GM12874 (cell line): ENCODE data around the gene POLE2.

Source experiments
- TF ChIP-seq, protein P1 (sequence below): IDR thresholded peaks from 2 replicates; pipeline ENCODE4 v1.5.1; 2011; ENCODE audit warnings: low read depth, mild to moderate bottlenecking, control low read depth, low read length, moderate library complexity; ENCODE audit not compliant: insufficient read depth

Gene POLE2, protein sequence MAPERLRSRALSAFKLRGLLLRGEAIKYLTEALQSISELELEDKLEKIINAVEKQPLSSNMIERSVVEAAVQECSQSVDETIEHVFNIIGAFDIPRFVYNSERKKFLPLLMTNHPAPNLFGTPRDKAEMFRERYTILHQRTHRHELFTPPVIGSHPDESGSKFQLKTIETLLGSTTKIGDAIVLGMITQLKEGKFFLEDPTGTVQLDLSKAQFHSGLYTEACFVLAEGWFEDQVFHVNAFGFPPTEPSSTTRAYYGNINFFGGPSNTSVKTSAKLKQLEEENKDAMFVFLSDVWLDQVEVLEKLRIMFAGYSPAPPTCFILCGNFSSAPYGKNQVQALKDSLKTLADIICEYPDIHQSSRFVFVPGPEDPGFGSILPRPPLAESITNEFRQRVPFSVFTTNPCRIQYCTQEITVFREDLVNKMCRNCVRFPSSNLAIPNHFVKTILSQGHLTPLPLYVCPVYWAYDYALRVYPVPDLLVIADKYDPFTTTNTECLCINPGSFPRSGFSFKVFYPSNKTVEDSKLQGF

GRCh38 chr14:49687942-49688700 lies at the start of gene POLE2:
Gene POLE2 (minus strand): TSS chr14:49688214. CDS start chr14:49688203, 11 bp downstream.
- TF ChIP-seq, protein P1, sequence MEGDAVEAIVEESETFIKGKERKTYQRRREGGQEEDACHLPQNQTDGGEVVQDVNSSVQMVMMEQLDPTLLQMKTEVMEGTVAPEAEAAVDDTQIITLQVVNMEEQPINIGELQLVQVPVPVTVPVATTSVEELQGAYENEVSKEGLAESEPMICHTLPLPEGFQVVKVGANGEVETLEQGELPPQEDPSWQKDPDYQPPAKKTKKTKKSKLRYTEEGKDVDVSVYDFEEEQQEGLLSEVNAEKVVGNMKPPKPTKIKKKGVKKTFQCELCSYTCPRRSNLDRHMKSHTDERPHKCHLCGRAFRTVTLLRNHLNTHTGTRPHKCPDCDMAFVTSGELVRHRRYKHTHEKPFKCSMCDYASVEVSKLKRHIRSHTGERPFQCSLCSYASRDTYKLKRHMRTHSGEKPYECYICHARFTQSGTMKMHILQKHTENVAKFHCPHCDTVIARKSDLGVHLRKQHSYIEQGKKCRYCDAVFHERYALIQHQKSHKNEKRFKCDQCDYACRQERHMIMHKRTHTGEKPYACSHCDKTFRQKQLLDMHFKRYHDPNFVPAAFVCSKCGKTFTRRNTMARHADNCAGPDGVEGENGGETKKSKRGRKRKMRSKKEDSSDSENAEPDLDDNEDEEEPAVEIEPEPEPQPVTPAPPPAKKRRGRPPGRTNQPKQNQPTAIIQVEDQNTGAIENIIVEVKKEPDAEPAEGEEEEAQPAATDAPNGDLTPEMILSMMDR, result no peak

GRCh38 chr14:49733836-49734235 lies 45.8 kb upstream of the POLE2 start:
- TF ChIP-seq, protein P1, result no peak

DNA sequence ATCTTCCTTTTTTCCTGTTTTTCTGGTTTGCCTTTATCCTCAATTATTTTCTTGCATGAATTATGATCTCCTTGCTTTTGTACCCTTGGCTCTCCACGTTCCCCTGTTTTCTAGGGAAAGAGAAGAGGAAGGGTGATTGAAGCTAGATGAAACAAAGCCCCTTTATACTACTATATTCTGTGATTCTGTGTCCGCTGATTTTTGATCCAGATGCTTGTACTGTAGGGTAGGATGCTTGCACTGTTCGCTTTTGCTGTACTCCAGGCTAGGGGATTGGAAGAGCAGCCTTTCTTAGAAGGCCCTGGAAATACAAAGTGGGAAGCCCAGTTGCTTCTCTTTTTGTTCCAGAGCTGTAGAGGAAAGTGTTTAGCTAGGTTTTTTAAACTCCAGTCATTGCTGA lies 44.9 kb upstream of the POLE2 start:
- TF ChIP-seq, protein P1, result no peak

GRCh38 chr14:49727171-49727570 lies 39.2 kb upstream of the POLE2 start:
- TF ChIP-seq, protein P1, result no peak

DNA sequence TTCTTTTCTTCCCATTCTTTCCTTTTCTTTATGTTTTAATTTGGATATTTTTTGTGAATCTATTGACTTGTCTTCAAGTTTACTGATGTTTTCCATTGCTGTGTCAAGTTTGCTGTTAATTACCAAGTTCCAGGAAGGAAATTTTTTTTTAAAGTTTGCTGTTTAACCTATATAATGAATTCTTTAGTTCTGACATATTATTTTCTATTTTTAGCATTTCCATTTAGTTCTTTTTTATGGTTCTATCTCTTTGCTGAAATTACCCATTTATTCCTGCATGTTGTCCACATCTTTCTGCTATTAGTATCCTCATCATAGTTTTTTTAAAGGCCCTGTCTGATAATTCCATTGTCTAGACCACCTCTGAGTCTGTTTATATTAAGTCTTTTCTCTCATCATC lies 32.7 kb upstream of the POLE2 start:
- TF ChIP-seq, protein P1, result no peak

GRCh38 chr14:49703965-49704364 lies 16.0 kb upstream of the POLE2 start:
- TF ChIP-seq, protein P1, result no peak

DNA sequence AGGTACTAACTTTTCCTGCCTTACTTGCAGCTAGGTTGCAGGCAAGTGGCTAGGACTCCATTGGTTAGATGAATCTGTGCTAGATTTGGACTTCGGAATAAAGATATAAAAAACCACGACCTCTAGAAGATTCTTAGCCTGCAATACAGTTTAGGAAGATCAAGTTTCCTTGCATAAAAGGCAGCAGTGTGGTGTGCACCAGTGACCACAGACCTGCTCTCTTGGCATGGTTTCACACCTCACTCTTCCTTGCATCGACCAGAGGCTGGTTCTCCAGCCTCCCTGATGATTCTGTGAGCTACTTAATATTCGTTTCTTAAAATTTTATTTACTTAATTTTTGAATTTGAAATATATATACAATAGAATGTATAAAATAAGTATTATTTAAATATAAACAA lies 14.7 kb upstream of the POLE2 start:
- TF ChIP-seq, protein P1, result no peak
